GM23248 (cell line): ENCODE results near the gene TOPBP1. TPM values are rescaled to one million over a fixed set of nuclear protein-coding genes. Genes with fewer than 3 reads are reported as not detected.

ENCODE experiments used
- DNase-seq: peaks from one replicate; pipeline ENCODE4 v3.0.0-alpha.2; 2015
- H2AFZ ChIP-seq: fragments of 200-600 bp; sonication (generic); 2 replicates; pipeline ENCODE4 v1.6.1; 2016; ENCODE audit warnings: antibody characterized with exemption
- H3F3A ChIP-seq: fragments of 200-600 bp; sonication (generic); 2 replicates; pipeline ENCODE4 v1.6.1; 2016; ENCODE audit warnings: mild to moderate bottlenecking, antibody characterized with exemption, mixed run types; ENCODE audit not compliant: insufficient read depth
- H3K27ac ChIP-seq: fragments of 200-600 bp; sonication (generic); 2 replicates; pipeline ENCODE4 v1.5.1; 2016; ENCODE audit warnings: mild to moderate bottlenecking
- H3K27me3 ChIP-seq: fragments of 200-600 bp; sonication (generic); replicated peaks from 2 replicates; pipeline ENCODE4 v1.6.1; 2016; ENCODE audit warnings: mild to moderate bottlenecking; ENCODE audit not compliant: insufficient read depth
- H3K36me3 ChIP-seq: fragments of 200-600 bp; sonication (generic); 2 replicates; pipeline ENCODE4 v1.6.1; 2016; ENCODE audit warnings: low read depth, mild to moderate bottlenecking
- H3K4me1 ChIP-seq: fragments of 200-600 bp; sonication (generic); 2 replicates; pipeline ENCODE4 v1.6.1; 2016; ENCODE audit warnings: mild to moderate bottlenecking; ENCODE audit not compliant: insufficient read depth
- H3K4me2 ChIP-seq: fragments of 200-600 bp; sonication (generic); one replicate; pipeline ENCODE4 v1.6.1; 2016; ENCODE audit warnings: mild to moderate bottlenecking; ENCODE audit not compliant: unreplicated experiment
- H3K4me3 ChIP-seq: fragments of 200-600 bp; sonication (generic); 2 replicates; pipeline ENCODE4 v1.5.1; 2016; ENCODE audit warnings: mild to moderate bottlenecking
- H3K79me2 ChIP-seq: fragments of 200-600 bp; sonication (generic); 2 replicates; pipeline ENCODE4 v1.6.1; 2016; ENCODE audit warnings: mild to moderate bottlenecking; ENCODE audit not compliant: insufficient read depth
- H3K9ac ChIP-seq: fragments of 200-600 bp; sonication (generic); 2 replicates; pipeline ENCODE4 v1.6.1; 2016; ENCODE audit warnings: mild to moderate bottlenecking
- H3K9me2 ChIP-seq: fragments of 200-600 bp; sonication (generic); 2 replicates; pipeline ENCODE4 v1.6.1; 2016; ENCODE audit warnings: mixed run types, mild to moderate bottlenecking, moderate library complexity; ENCODE audit not compliant: insufficient read depth
- H3K9me3 ChIP-seq: fragments of 200-600 bp; sonication (generic); one replicate; pipeline ENCODE4 v1.6.1; 2017; ENCODE audit warnings: low read depth
- H4K20me1 ChIP-seq: fragments of 200-600 bp; sonication (generic); 2 replicates; pipeline ENCODE4 v1.6.0; 2016; ENCODE audit not compliant: insufficient read depth
- EZH2 ChIP-seq: fragments of 200-600 bp; sonication (generic); IDR thresholded peaks from 2 replicates; pipeline ENCODE4 v1.6.1; 2018; ENCODE audit warnings: antibody characterized with exemption, mild to moderate bottlenecking; ENCODE audit not compliant: insufficient read depth, poor library complexity, severe bottlenecking
- EZH2phosphoT487 ChIP-seq: fragments of 200-600 bp; sonication (generic); IDR thresholded peaks from 2 replicates; pipeline ENCODE4 v1.6.1; 2018; ENCODE audit warnings: antibody characterized with exemption, moderate library complexity, mild to moderate bottlenecking, low read depth; ENCODE audit not compliant: insufficient read depth
- WGBS, 2 experiments: methylation state at CpG; one replicate each; pipeline ENCODE4 v1.1.6; 2015 to 2017; ENCODE audit warnings: low lambda C conversion rate in 2 of 2, low coverage in 1 of 2; ENCODE audit errors: missing lambda C conversion rate in 2 of 2; 5-methylcytosine and 5-hydroxymethylcytosine counted together
- in situ Hi-C: fragments of 300-500 bp; cut with MboI; formaldehyde crosslinking; loops from 2 replicates; pipeline ENCODE4 v1.15.0; 2020
- polyA plus RNA-seq: library from polyadenylated mRNA; unstranded; fragments of >200 nt; fragmentation: Nextera tagmentation; extraction: Ambion mirVana; gene quantifications from 2 replicates; pipeline ENCODE4 v1.2.1, GENCODE V29; 2016
- total RNA-seq: library from RNA; depleted of rRNA; stranded (reverse); fragments of >200 nt; shearing (Covaris generic); gene quantifications from 2 replicates; pipeline ENCODE4 v1.2.3, GENCODE V29; 2014

Gene TOPBP1
- total and polyA plus RNA-seq, 2 experiments from 2014 or later: 9.4 to 21.0 TPM

- no peaks in the 10 kb centered on the region for H3K79me2 ChIP-seq
- peaks cover 11% of the 10 kb centered on the region; the same call in 1 of the 2 replicates for H3F3A ChIP-seq
These were observed 50.2 kb downstream of the TOPBP1 start for GRCh38 chr3:133611534-133611933.

DNA sequence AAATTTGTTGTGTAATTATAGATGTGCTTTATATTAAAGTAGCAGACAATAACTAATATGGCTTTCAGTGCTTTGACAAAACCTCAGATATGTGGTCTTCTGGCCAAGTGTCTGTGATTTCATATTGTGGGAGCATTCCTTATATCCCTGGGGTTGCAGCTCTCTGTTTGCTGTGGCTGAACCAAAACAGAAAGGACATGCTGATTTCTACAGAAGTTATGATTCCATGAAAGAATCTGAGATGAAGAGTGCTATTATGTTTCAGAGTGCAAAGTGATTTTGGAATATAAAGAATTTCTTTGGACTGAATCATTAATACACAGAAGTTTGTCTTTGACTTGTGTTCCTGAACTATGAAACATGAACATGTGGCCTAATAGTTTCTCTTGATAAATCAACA lies 51.7 kb downstream of the TOPBP1 start:
- Histone ChIP-seq H3K4me3 (no peak overlapping the region), H3K9me3 (no peaks in the 10 kb centered on the region), H4K20me1 (no peaks in the 10 kb centered on the region), H3K79me2 (no peaks in the 10 kb centered on the region), H3K9me2 (no peaks in the 10 kb centered on the region), H3F3A (peaks cover 11% of the 10 kb centered on the region; the same call in 1 of the 2 replicates), H3K27ac (no peak overlapping the region), H3K36me3 (peaks cover 20% of the 10 kb centered on the region), H2AFZ (no peak overlapping the region), H3K9ac (no peak overlapping the region), H3K27me3 (no peaks in the 10 kb centered on the region), H3K4me2 (no peak overlapping the region), H3K4me1 (peaks cover 5% of the 10 kb centered on the region; the same call in 1 of the 2 replicates)
- peak; percentile 30 for DNase-seq
- TF ChIP-seq EZH2 (no peak), EZH2phosphoT487 (no peak)
- in situ Hi-C loops: loop anchor here (25.0 kb wide), 1 partner anchor 898 kb away; the partner anchor contains the start of gene NPHP3

More at GRCh38 chr3:133611534-133611933, 50.2 kb downstream of the TOPBP1 start:
- Histone ChIP-seq H3K36me3 (peaks cover 25% of the 10 kb centered on the region), H4K20me1 (no peaks in the 10 kb centered on the region), H3K9ac (no peak overlapping the region), H3K4me3 (no peak overlapping the region), H3K27me3 (no peaks in the 10 kb centered on the region), H2AFZ (no peak overlapping the region), H3K9me2 (no peaks in the 10 kb centered on the region), H3K9me3 (no peaks in the 10 kb centered on the region), H3K27ac (no peak overlapping the region), H3K4me2 (no peak overlapping the region), H3K4me1 (peaks cover 5% of the 10 kb centered on the region; the same call in 1 of the 2 replicates)
- TF ChIP-seq EZH2phosphoT487 (no peak), EZH2 (no peak)
- in situ Hi-C loops: loop anchor here (25.0 kb wide), 1 partner anchor 899 kb away; the partner anchor contains the start of gene NPHP3
- DNase-seq: no peak
- 100% methylated on average over 2 of the region's 2 CpGs for WGBS, 2 experiments

DNA sequence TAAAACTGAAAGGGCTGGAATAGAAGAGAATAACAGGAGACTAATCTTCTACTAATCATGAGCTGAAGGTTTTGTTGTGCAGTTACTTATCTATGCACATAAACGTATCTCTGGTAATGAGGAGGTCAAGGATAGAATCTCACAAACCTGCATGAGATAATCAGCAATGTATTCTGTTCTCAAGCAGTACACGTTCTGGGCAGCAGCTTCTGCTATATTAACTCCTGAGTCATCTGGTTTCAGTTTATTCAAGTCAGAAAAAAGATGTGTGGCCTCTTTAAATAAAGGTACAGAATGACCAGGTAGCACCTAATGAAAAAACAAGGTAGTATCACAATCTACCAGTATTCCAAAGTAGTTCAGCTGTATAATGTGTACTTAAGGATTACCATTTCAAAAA lies 53.4 kb downstream of the TOPBP1 start:
- DNase-seq: peak; percentile 29
- no peak overlapping the region for H3K4me2 ChIP-seq
- 30 to 32% methylated on average over 2 of the region's 2 CpGs for WGBS, 2 experiments
- peaks cover 20% of the 10 kb centered on the region for H3K36me3 ChIP-seq
- H3K4me1 ChIP-seq: peaks cover 5% of the 10 kb centered on the region; the same call in 1 of the 2 replicates
- H3K4me3 ChIP-seq: no peak overlapping the region
- no peaks in the 10 kb centered on the region for H3K9me2 ChIP-seq
- H3K27ac ChIP-seq: no peak overlapping the region
- no peak overlapping the region; the same call in 1 of the 2 replicates for H3K9ac ChIP-seq
- no peak for TF ChIP-seq EZH2phosphoT487
- TF ChIP-seq EZH2: no peak
- no peaks in the 10 kb centered on the region for H3K27me3 ChIP-seq
- in situ Hi-C loops: loop anchor here (25.0 kb wide), 1 partner anchor 896 kb away; the partner anchor contains the start of gene NPHP3
- no peaks in the 10 kb centered on the region for H4K20me1 ChIP-seq
- no peaks in the 10 kb centered on the region for H3K9me3 ChIP-seq
- no peaks in the 10 kb centered on the region for H3K79me2 ChIP-seq
- H3F3A ChIP-seq: peaks cover 11% of the 10 kb centered on the region; the same call in 1 of the 2 replicates
- H2AFZ ChIP-seq: no peak overlapping the region

DNA sequence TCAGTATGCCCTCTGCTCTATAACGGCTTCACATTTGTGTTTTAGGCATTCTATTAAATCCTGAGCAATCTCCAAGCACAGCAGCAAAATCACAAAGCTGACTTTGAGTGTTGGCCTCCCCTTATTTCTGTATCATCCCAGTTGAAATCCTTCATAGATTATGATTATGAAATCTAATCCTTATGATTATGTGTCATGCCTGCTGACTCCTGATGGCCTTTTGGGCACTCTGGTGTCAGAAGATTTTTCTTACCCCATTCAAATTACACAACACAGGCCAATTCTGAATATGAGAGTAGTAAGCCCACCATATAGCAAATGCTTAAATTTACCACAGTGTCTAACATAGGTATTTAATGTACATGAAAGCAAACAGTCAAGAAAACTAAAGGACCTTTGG lies 53.9 kb downstream of the TOPBP1 start:
- no peaks in the 10 kb centered on the region for H3K9me3 ChIP-seq
- TF ChIP-seq EZH2phosphoT487 (no peak), EZH2 (no peak)
- no peaks in the 10 kb centered on the region for H3K9me2 ChIP-seq
- H4K20me1 ChIP-seq: no peaks in the 10 kb centered on the region
- H3K36me3 ChIP-seq: peaks cover 20% of the 10 kb centered on the region
- H3F3A ChIP-seq: peaks cover 11% of the 10 kb centered on the region; the same call in 1 of the 2 replicates
- no peaks in the 10 kb centered on the region for H3K79me2 ChIP-seq
- no peak overlapping the region for H2AFZ ChIP-seq
- H3K4me1 ChIP-seq: peaks cover 5% of the 10 kb centered on the region; the same call in 1 of the 2 replicates
- H3K4me3 ChIP-seq: no peak overlapping the region
- no peaks in the 10 kb centered on the region for H3K27me3 ChIP-seq
- WGBS, 2 experiments: 47 to 68% methylated on average over 1 of the region's 1 CpG
- in situ Hi-C loops: loop anchor here (25.0 kb wide), 1 partner anchor 896 kb away; the partner anchor contains the start of gene NPHP3
- no peak for DNase-seq
- H3K9ac ChIP-seq: no peak overlapping the region
- no peak overlapping the region for H3K27ac ChIP-seq
- no peak overlapping the region for H3K4me2 ChIP-seq

DNA sequence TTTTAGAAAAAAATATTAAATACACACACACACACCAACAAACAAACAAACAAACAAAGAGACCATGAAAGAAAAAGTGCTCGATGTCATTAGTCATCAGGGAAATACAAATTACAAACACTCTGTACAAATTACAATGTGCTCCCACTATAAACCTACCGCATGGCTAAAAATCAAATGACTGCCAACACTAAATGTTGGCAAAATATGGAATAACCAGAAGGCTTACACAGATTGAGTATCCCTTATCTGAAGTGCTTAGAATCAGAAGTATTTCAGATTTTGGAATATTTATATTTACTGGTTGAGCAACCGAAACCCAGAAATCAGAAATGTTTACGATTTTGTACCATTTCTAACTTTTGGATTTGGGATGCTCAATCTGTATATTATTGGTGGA lies 54.8 kb downstream of the TOPBP1 start:
- TF ChIP-seq EZH2 (no peak), EZH2phosphoT487 (no peak)

More for the DNA sequence above, 54.8 kb downstream of the TOPBP1 start:
- DNase-seq: no peak
- Histone ChIP-seq H3K4me2 (no peak overlapping the region), H3K36me3 (peaks cover 20% of the 10 kb centered on the region), H2AFZ (no peak overlapping the region), H3K79me2 (no peaks in the 10 kb centered on the region), H3K27me3 (no peaks in the 10 kb centered on the region), H3K4me1 (peaks cover 5% of the 10 kb centered on the region; the same call in 1 of the 2 replicates), H3K9me3 (no peaks in the 10 kb centered on the region), H3K4me3 (no peak overlapping the region), H3K27ac (no peak overlapping the region), H3K9me2 (no peaks in the 10 kb centered on the region), H3K9ac (no peak overlapping the region), H3F3A (peaks cover 11% of the 10 kb centered on the region; the same call in 1 of the 2 replicates), H4K20me1 (no peaks in the 10 kb centered on the region)
- in situ Hi-C loops: loop anchor here (25.0 kb wide), 1 partner anchor 895 kb away; the partner anchor contains the start of gene NPHP3
- 89 to 94% methylated on average over 4 of the region's 4 CpGs for WGBS, 2 experiments
